Neutrophil (primary cell): ENCODE measurements around the gene TARBP1.

Experiments
- H3K27ac ChIP-seq: fragments of 200-600 bp; sonication (generic); 2 replicates; pipeline ENCODE4 v1.5.1; 2016; ENCODE audit warnings: mild to moderate bottlenecking, moderate library complexity
- H3K27me3 ChIP-seq: fragments of 200-600 bp; sonication (generic); 2 replicates; pipeline ENCODE4 v1.6.0; 2016; ENCODE audit warnings: mild to moderate bottlenecking
- H3K36me3 ChIP-seq: fragments of 200-600 bp; sonication (generic); 2 replicates; pipeline ENCODE4 v1.5.1; 2017
- H3K4me1 ChIP-seq, 2 experiments: fragments of 200-600 bp in 1 of 2; sonication (generic) in 1 of 2; 1 replicate in 1 of 2; 2 replicates in 1 of 2; pipeline versions ENCODE4 v1.5.1 to v1.6.1; 2013 to 2016; ENCODE audit warnings: low read depth in 1 of 2, low read length in 1 of 2, mild to moderate bottlenecking in 1 of 2, moderate library complexity in 1 of 2; ENCODE audit not compliant: control insufficient read depth in 1 of 2, insufficient read depth in 1 of 2
- H3K4me3 ChIP-seq, 2 experiments: fragments of 200-600 bp in 1 of 2; sonication (generic) in 1 of 2; 1 replicate in 1 of 2; 2 replicates in 1 of 2; pipeline ENCODE4 v1.5.1; 2013 to 2016; ENCODE audit warnings: low read depth in 1 of 2, low read length in 1 of 2, mild to moderate bottlenecking in 1 of 2, moderate library complexity in 1 of 2
- H3K9me3 ChIP-seq: fragments of 200-600 bp; sonication (generic); 2 replicates; pipeline ENCODE4 v1.5.1; 2016
- TF ChIP-seq, protein P1 (sequence below): fragments of 200-600 bp; sonication (generic); IDR thresholded peaks from 2 replicates; pipeline ENCODE4 v1.5.1; 2016; ENCODE audit warnings: antibody characterized with exemption

The TARBP1 gene

DNA sequence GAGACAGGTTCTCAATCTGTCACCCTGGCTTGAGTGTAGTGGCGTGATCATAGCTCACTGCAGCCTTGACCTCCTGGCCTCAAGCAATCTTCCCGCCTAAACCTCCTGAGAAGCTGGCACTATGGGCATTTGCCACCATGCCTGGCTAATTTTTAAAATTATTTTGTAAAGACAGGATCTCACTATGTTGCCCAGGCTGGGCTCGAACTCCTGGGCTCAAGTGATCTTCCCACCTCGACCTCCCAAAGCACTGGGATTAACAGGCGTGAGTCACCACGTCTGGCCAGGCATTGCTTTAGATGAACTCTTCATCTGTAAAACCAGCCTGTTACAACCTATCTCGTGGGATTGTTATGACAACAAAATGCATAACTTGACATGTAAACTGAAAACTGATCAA, 103.3 kb downstream of the TARBP1 start:
- TF ChIP-seq, protein P1, sequence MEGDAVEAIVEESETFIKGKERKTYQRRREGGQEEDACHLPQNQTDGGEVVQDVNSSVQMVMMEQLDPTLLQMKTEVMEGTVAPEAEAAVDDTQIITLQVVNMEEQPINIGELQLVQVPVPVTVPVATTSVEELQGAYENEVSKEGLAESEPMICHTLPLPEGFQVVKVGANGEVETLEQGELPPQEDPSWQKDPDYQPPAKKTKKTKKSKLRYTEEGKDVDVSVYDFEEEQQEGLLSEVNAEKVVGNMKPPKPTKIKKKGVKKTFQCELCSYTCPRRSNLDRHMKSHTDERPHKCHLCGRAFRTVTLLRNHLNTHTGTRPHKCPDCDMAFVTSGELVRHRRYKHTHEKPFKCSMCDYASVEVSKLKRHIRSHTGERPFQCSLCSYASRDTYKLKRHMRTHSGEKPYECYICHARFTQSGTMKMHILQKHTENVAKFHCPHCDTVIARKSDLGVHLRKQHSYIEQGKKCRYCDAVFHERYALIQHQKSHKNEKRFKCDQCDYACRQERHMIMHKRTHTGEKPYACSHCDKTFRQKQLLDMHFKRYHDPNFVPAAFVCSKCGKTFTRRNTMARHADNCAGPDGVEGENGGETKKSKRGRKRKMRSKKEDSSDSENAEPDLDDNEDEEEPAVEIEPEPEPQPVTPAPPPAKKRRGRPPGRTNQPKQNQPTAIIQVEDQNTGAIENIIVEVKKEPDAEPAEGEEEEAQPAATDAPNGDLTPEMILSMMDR = no peak
- peaks cover 11% of the 10 kb centered on the region for H3K27me3 ChIP-seq
- no peaks in the 10 kb centered on the region for H3K9me3 ChIP-seq
- peaks cover 12 to 15% of the 10 kb centered on the region in 2 experiments for H3K4me1 ChIP-seq
- no peak overlapping the region for H3K27ac ChIP-seq
- peaks cover 41% of the 10 kb centered on the region for H3K36me3 ChIP-seq
- H3K4me3 ChIP-seq = no peak overlapping the region

DNA sequence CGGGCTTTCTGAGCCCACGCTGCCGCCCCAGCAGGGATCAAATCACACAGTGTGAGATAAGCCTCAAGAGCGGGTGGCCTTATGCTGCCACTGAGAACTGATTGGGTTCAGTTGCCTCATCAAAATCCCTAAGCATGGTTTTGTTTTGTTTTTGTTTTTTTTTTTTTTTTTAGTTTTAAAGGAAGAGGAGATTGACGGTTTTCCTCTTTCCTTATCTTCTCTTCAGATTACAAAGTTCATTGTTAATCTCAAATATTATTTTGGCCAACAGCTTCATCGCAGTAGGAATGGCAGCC, 105.1 kb downstream of the TARBP1 start:
- peak overlapping the region; percentile 76 to 93 for H3K4me3 ChIP-seq
- H3K36me3 ChIP-seq = peaks cover 25% of the 10 kb centered on the region
- peak overlapping the region; percentile 95 for H3K27ac ChIP-seq
- H3K27me3 ChIP-seq = peaks cover 19% of the 10 kb centered on the region
- H3K9me3 ChIP-seq = no peaks in the 10 kb centered on the region
- peaks cover 12 to 15% of the 10 kb centered on the region in 2 experiments for H3K4me1 ChIP-seq
- TF ChIP-seq, protein P1 = no peak

DNA sequence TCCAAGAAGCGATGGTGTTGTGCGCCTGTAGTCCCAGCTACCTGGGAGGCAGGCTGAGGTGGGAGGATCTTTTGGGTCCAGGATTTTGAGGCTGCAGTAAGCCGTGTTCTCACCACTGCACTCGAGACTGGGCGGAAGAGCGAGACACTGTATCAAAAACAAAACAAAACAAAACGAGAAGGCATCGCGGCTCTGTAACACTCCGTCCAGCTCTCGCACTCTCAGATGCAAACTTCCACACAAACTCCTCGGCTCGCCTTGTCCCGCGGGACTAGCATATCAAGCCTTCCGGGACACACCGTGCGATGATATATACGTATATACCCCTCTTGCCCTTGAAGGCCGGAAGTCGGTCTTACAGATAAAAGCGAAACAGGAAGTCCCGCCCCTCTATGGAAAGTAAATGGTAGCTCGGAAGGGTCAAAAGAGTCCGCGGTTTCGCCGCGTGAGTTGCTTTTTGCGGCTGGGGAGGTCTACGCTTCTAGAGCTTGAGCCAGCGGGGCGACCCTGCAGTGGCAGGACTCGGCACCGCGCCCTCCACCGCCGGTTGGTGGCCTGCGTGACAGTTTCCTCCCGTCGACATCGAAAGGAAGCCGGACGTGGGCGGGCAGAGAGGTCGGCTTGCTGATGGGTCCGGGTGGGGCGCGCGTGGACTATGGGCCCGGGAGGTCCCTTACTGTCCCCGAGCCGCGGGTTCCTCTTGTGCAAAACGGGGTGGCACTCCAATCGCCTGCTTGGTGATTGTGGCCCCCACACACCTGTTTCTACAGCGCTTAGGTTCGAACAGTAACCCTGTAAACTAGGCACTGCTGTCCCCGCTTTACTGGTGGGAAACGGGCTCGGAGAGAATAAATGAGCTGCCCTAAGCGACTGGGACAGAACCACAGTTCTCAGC, 105.7 kb downstream of the TARBP1 start, which contains the start of gene COA6:
COA6 (plus strand) TSS at position 393 of the 895 bp plus-strand sequence; CDS start at position 404, 11 bp downstream.
- H3K27me3 ChIP-seq = peaks cover 19% of the 10 kb centered on the region
- H3K27ac ChIP-seq = peak within 1 kb of the TSS; percentile 95
- H3K36me3 ChIP-seq = peaks cover 25% of the 10 kb centered on the region
- no peaks in the 10 kb centered on the region for H3K9me3 ChIP-seq
- peaks cover 12 to 15% of the 10 kb centered on the region in 2 experiments for H3K4me1 ChIP-seq
- peak within 1 kb of the TSS; percentile 76 to 93 for H3K4me3 ChIP-seq
- TF ChIP-seq, protein P1 = no peak

DNA sequence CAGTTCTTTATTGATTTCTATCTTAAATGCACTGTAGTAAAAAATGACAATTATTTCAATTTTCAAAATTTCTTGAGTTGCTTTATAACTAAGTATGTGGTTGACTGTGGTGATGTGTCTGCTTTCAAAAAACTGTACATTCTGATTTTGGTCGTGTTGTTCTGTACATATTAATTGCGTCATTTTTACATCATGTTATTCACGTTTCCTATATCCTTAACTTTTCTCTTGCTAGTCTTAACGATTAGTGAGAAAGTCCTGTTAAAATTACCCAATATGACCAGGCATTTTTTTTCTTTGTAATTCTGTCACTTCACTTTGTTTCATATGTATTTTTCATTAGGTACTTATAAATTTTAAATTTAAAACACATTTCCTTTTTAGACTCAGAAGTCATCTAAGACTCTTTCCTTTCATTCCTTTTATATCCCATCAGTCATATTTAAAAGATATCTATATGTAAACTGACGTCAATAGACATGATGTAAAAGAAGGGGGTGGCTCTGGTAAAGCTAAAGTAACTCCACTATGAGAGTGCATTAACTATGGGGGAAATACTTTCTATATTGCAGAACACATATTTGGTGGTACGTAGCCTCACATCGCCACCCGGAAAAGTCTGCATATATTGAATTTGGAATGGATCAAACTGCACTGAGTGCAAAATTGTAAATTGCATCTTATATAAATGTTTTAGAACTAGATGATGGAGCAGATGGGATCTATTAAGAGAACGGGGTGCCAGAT, 106.8 kb downstream of the TARBP1 start:
- TF ChIP-seq, protein P1 = no peak
- H3K27ac ChIP-seq = peak overlapping the region; percentile 95
- H3K27me3 ChIP-seq = peaks cover 19% of the 10 kb centered on the region

DNA sequence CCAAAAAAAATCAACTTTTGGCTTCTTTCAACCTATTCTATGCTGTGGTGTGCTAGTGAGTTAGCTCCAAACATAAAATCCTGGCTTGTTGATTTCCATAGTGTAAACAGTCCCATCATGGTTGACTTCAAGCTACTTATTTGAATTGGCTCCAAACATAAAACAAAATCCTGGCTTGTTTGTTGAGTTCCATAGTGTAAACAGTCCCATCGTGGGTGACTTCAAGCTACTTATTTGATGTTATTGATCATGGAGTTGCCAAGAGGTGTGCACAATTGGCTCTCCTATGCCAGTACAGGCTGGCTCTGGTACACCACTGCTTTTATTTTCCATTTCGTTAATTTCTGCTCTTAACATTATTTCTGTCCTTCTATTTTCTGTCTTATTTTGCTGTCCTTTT, 107.6 kb downstream of the TARBP1 start:
- Histone ChIP-seq H3K36me3 (peaks cover 12% of the 10 kb centered on the region), H3K4me1 (peaks cover 12 to 15% of the 10 kb centered on the region in 2 experiments), H3K27ac (no peak overlapping the region), H3K4me3 (no peak overlapping the region), H3K27me3 (peaks cover 19% of the 10 kb centered on the region), H3K9me3 (no peaks in the 10 kb centered on the region)
- TF ChIP-seq, protein P1 = no peak

More for the DNA sequence above, 106.8 kb downstream of the TARBP1 start:
- Histone ChIP-seq H3K9me3 (no peaks in the 10 kb centered on the region), H3K4me3 (peak overlapping the region; percentile 76 to 93), H3K4me1 (peaks cover 12 to 15% of the 10 kb centered on the region in 2 experiments), H3K36me3 (peaks cover 17% of the 10 kb centered on the region)
